ENCODE results near the gene IFT122.

Gene IFT122

DNA sequence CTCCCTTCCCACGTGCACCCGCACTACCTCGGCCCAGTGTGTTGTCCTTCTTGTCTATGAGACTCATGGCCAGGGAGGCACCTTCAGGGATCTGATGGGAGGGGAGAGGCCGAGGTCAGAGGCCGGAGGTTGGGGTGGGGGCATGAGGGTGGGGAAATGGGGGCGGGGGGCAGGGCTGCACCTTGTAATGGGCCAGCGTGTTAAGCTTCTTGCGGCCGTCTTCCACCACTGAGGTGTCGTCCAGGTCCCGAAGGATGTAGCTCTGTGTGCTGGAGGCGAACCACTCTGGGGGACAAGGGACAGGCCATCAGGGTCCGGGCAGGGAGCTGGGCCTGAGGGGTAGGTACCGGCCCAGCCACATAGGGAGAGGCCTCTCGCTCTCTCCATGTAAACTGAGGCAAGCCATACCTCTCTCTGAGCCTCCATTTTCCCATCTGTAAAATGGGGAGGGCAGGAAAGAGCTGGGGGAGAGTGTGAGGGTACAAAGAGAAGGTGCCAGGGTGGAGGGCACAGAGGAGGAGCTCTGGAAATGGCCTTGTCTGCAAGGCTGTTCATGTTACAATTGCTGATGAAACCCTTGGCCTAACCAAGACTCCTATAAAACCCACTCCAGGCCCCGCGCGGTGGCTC lies 121.7 kb downstream of the IFT122 start:
- no peak for DNase-seq

DNA sequence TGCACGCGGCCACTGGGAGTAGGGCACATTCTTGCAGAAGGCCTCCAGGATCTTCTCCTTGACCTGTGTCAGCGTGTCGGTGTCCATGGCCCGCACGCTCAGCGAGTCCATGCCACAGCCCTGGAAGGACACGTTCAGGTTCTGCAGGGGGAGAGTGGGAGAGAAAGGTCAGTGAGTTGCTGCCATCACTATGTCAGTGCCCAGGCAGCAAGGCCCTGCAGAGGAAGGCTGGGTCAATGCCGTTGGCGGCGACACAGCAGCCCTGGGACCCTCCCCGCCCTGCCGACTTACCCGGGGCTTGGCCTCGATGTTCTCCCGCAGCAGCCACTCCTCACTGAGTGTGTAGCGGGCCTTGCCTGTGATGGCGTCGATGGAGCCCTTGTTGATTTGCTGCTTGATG lies 122.8 kb downstream of the IFT122 start:
- no peak for DNase-seq

DNA sequence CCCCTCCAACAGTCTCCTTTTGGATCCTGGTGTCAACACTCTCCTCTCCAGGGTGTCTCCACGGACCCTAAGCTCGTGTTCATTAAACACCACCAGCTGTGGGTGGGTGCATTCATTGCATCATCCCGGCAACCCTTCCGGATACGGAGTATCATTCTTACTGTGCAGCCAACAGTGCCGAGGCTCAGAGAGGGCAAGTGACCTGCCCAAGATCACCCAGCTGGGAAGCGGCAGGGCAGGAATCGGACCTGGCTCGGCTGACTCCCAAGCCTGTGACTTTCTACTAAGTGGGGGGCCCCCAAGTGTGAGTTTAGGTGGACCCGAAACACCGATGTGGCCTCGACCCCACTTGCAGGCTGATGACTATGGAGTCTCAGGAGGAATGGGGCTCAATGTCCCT lies 123.3 kb downstream of the IFT122 start:
- DNase-seq, result no peak

DNA sequence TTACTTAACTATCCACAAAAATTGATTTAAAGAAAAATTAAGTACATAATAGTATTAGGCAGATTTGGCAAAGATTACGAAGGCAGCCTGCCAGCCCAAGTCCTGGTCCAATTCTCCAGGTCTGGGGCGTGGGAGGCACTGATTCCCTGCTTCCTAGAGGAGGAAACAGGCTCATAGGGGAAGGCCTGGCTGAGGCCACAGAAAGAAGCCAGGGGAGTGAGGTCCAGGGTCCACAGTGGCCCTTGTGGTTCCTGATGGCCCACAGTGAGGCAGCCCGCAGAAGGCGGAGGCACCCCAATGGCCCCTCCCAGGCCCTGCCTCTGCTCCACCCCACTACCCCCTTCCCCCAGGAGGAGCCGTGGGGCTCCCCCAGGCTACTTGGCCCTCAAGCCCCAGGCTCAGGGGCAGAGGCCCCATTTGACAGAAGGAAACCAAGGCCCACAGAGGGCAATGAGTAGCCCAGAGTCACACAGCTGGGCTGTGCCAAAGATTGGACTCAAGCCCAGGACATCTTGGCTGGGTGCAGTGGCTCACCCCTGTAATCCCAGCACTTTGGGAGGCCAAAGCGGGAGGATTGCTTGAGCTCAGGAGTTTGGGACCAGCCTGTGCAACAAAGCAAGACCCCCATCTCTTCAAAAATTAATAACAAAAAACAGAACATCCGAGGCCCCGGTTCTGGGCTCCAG lies 124.0 kb downstream of the IFT122 start:
- DNase-seq, result no peak

DNA sequence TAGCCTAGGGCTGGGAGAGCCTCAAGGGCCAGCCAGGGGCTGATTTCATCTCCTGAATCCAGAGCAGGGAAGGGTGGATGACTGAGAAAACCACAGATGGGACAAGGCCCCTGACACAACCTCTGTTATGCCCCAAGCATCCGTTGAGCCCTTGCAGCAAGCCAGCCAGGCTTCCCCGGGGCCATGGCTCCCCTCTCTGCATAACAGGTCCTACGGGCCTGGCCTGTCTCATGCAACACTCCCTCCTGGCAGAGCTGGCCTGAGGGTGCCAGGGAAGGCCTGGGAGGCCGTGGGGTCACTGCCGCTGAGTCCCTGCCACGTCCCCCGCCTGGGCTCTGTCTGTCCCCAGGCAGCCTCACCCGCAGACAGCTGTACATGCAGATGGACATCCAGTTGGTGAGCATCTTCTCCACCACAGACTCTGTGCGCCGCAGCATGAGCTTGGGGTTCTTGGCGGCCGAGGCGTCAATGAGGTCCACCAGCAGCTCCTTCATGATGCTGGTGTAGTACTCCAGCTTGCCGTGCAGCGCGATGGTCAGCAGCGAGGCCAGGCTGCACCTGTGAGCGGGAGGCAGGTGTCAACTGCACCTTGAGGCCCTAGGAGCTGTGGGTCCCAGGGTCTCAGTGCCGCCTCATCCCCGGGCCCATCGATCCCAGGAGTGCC lies 125.1 kb downstream of the IFT122 start:
- DNase-seq, result no peak

DNA sequence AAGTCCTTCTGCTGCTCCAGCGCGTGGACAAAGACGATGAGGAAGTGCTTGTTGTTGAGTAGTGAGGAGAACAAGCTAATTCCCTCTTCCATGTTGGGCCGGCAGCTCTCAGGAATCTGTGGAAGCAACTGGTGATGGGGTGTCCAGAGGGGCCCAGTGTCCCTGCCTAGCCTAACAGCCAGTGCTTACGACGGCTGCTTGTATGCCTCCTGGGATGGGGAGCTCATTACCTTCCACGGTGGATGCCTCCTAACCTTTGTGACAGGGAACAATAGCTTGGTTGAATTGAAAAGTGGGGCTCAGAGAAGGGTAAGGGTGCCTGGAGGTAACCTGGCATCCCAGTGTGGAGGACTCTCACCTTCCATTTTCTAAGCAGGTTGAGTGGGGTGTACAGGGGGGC lies 125.9 kb downstream of the IFT122 start:
- DNase-seq, result no peak

DNA sequence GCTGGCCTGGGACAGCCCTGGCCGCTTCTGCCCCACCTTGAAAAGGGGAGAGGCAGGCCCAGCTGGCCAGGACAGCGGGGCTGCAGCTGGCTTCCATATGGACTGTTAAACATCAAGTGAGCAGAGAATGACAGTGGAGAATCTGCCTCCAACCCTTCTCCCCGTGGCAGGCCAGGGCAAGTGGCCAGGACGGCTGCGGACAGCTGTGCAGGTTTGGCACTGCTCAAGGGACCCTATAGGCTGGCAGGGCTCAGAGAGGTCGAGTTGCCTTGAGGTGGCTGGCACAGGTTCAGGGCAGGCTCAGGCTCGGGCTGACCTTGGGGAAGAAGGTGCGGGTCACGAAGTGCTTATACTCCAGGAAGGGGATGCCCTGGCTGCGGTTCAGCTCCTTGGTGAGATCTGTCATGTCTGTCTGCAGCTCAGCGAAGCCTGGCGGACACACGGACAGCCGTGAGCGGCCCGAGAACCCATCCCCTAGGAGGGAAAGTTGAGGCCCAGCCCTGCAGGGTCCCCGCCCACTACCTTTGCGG lies 127.2 kb downstream of the IFT122 start:
- DNase-seq, result no peak

DNA sequence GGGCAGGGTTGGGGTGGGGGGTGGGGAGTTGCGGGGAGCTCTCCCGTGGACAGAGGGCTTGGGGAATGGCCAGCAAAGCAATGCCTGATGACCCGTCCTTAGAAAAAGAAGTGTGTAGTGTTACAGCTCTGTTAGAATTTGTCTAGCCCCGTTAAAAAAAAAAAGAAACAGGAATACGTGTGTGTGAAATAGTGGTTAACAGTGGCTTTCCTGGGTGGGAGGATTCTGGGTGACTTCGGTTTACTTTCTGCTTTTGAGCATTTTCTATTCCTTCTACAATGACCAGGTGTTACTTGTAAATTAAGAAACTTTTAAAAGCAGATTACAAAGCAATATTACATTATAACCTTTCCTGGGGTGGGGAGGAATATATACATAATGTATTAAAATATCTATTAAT lies 127.9 kb downstream of the IFT122 start:
- no peak for DNase-seq

DNA sequence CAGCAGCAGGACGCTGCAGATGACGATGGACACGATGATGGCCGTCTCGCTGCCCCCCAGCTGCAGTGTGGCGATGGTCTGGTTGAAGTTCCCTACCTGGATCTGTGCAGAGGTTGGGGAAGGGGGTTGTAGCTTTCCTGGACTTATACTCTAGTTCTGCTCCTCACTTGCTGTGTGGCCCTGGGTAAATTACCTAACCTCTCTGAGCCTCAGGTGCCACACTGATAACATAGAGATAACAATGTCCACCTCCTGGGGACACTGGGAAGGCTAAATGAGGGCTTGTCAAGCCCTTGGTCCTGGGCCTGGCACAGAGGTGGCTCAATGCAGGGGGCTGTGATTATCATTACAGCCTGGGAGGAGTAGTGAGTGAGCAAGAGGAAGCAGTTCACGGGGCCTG lies 129.8 kb downstream of the IFT122 start:
- DNase-seq, result no peak
